Coronary artery (tissue), 2 donors: ENCODE data around the gene MMS22L.

Experiments
- DNase-seq: peaks from one replicate; pipeline ENCODE4 v3.0.0-alpha.2; 2017; ENCODE audit warnings: low spot score
- H3K27ac ChIP-seq, 2 donors: fragments of 200-600 bp; sonication (generic); one replicate each; pipeline ENCODE4 v1.5.1; 2016 to 2019
- H3K4me3 ChIP-seq: fragments of 200-600 bp; sonication (generic); 2 replicates; pipeline ENCODE4 v1.5.1; 2016; ENCODE audit warnings: mild to moderate bottlenecking, moderate library complexity
- CTCF ChIP-seq: fragments of 200-600 bp; sonication (generic); IDR thresholded peaks from one replicate; pipeline ENCODE4 v1.5.1; 2019; ENCODE audit warnings: antibody characterized with exemption

The MMS22L gene

GRCh38 chr6:97114645-97115044 is 168.4 kb downstream of the MMS22L start:
- no peak for TF ChIP-seq CTCF
- no peak for DNase-seq
- Histone ChIP-seq H3K4me3 (no peak overlapping the region), H3K27ac (no peak overlapping the region)

- no peak overlapping the region for H3K4me3 ChIP-seq
- no peak for DNase-seq
- H3K27ac ChIP-seq: no peak overlapping the region
- TF ChIP-seq CTCF: no peak
Measured at GRCh38 chr6:97113170-97113569, 169.8 kb downstream of the MMS22L start.

GRCh38 chr6:97111243-97111642 is 171.8 kb downstream of the MMS22L start:
- TF ChIP-seq CTCF: no peak
- DNase-seq: no peak

GRCh38 chr6:97110626-97111025 is 172.4 kb downstream of the MMS22L start:
- DNase-seq: no peak
- H3K27ac ChIP-seq: no peak overlapping the region
- no peak for TF ChIP-seq CTCF

More at GRCh38 chr6:97111243-97111642, 171.8 kb downstream of the MMS22L start:
- Histone ChIP-seq H3K4me3 (no peak overlapping the region), H3K27ac (no peak overlapping the region)

GRCh38 chr6:97110149-97110548 is 172.9 kb downstream of the MMS22L start:
- no peak overlapping the region for H3K27ac ChIP-seq
- no peak overlapping the region for H3K4me3 ChIP-seq
- no peak for DNase-seq
- TF ChIP-seq CTCF: no peak

More at GRCh38 chr6:97110626-97111025, 172.4 kb downstream of the MMS22L start:
- H3K4me3 ChIP-seq: no peak overlapping the region

GRCh38 chr6:97109444-97109843 is 173.6 kb downstream of the MMS22L start:
- Histone ChIP-seq H3K4me3 (no peak overlapping the region), H3K27ac (no peak overlapping the region)
- no peak for TF ChIP-seq CTCF
- DNase-seq: no peak

GRCh38 chr6:97102145-97102790 is 180.7 kb downstream of the MMS22L start:
- DNase-seq: no peak
- no peak overlapping the region for H3K27ac ChIP-seq
- no peak overlapping the region for H3K4me3 ChIP-seq
- no peak for TF ChIP-seq CTCF
